GM12864 (cell line): Measurements from ENCODE around the gene GADD45GIP1.
A peak's percentile ranks its signal among the peaks of the same experiment; 100 is the strongest.

Experiments used
- DNase-seq: peaks from one replicate; pipeline ENCODE4 v3.0.0-alpha.2; 2011; ENCODE audit warnings: low read depth
- H3K4me3 ChIP-seq: 2 replicates; pipeline ENCODE4 v1.5.1; 2011; ENCODE audit warnings: mild to moderate bottlenecking, low read depth, low read length, control low read depth
- CTCF ChIP-seq: IDR thresholded peaks from 2 replicates; pipeline ENCODE4 v1.5.1; 2011; ENCODE audit warnings: low read depth, mild to moderate bottlenecking, moderate library complexity, low read length, control low read depth, inconsistent platforms; ENCODE audit errors: missing control alignments

The GADD45GIP1 gene

GRCh38 chr19:12995596-12996405 lies 38.8 kb upstream of the GADD45GIP1 start:
- no peak for TF ChIP-seq CTCF
- no peak for DNase-seq
- H3K4me3 ChIP-seq, result peak overlapping the region; percentile 33; the same call in 1 of the 2 replicates

- no peak for DNase-seq
- peak within 1 kb of the TSS; percentile 50 for H3K4me3 ChIP-seq
- no peak for TF ChIP-seq CTCF
Observed at GRCh38 chr19:12994701-12995595, 37.9 kb upstream of the GADD45GIP1 start, which contains the start of gene NFIX. TSS of gene NFIX (plus strand) at chr19:12995475. CDS start at chr19:12995838, 363 bp downstream.

GRCh38 chr19:12993562-12993961 lies 36.5 kb upstream of the GADD45GIP1 start:
- TF ChIP-seq CTCF, result no peak
- no peak for DNase-seq
- no peak overlapping the region for H3K4me3 ChIP-seq

- no peak for DNase-seq
- no peak for TF ChIP-seq CTCF
- no peak overlapping the region for H3K4me3 ChIP-seq
Observed at GRCh38 chr19:12992729-12993128, 35.7 kb upstream of the GADD45GIP1 start.

- no peak for TF ChIP-seq CTCF
- no peak overlapping the region for H3K4me3 ChIP-seq
- DNase-seq, result no peak
Observed at GRCh38 chr19:12991296-12991695, 34.3 kb upstream of the GADD45GIP1 start.

- no peak for TF ChIP-seq CTCF
- no peak for DNase-seq
Observed at GRCh38 chr19:12990853-12991252, 33.8 kb upstream of the GADD45GIP1 start.

More at GRCh38 chr19:12990853-12991252, 33.8 kb upstream of the GADD45GIP1 start:
- H3K4me3 ChIP-seq, result no peak overlapping the region
